Measurements from ENCODE around the gene ROPN1.
"Not testable (repeated sequence)": the region's sequence is repeated elsewhere in the genome, so short reads cannot be mapped to it uniquely, and the experiment has no call there.

Gene ROPN1

GRCh38 chr3:123991730-123992588, at the start of gene ROPN1:
Gene ROPN1, minus strand, starts transcription at chr3:123992124. Its CDS starts 11,643 bp downstream, at chr3:123980481.
- DNase-seq, result not testable (repeated sequence)

GRCh38 chr3:124041553-124041952, 49.6 kb upstream of the ROPN1 start:
- no peak for DNase-seq

GRCh38 chr3:124037326-124037725, 45.4 kb upstream of the ROPN1 start:
- DNase-seq, result no peak

- DNase-seq, result not testable (repeated sequence)
Measured at GRCh38 chr3:124036214-124036613, 44.3 kb upstream of the ROPN1 start.

- DNase-seq, result no peak
Measured at GRCh38 chr3:124035463-124036121, 43.7 kb upstream of the ROPN1 start.

GRCh38 chr3:124034844-124035152, 42.9 kb upstream of the ROPN1 start:
- DNase-seq, result no peak

- DNase-seq, result no peak
Measured at GRCh38 chr3:124034016-124034843, 42.3 kb upstream of the ROPN1 start.

- DNase-seq, result no peak
Measured at GRCh38 chr3:124033360-124034015, 41.6 kb upstream of the ROPN1 start, which contains the start of gene KALRN. Gene KALRN, plus strand, starts transcription at chr3:124033369.

- DNase-seq, result peak; percentile 92
Measured at GRCh38 chr3:124032881-124033359, 41.0 kb upstream of the ROPN1 start.

- peak; percentile 88 for DNase-seq
Measured at GRCh38 chr3:124032311-124032880, 40.5 kb upstream of the ROPN1 start.

- DNase-seq, result no peak
Measured at GRCh38 chr3:124026516-124026915, 34.6 kb upstream of the ROPN1 start.

- DNase-seq, result not testable (repeated sequence)
Measured at GRCh38 chr3:124023531-124023930, 31.6 kb upstream of the ROPN1 start.

GRCh38 chr3:124019291-124019690, 27.4 kb upstream of the ROPN1 start:
- no peak for DNase-seq

GRCh38 chr3:124017502-124017901, 25.6 kb upstream of the ROPN1 start:
- not testable (repeated sequence) for DNase-seq

GRCh38 chr3:124016483-124016882, 24.6 kb upstream of the ROPN1 start:
- DNase-seq, result peak; percentile 43

GRCh38 chr3:124014366-124014942, 22.5 kb upstream of the ROPN1 start:
- no peak for DNase-seq

GRCh38 chr3:124008321-124008720, 16.4 kb upstream of the ROPN1 start:
- not testable (repeated sequence) for DNase-seq

GRCh38 chr3:124007186-124007585, 15.3 kb upstream of the ROPN1 start:
- no peak for DNase-seq

GRCh38 chr3:124002405-124003079, 10.6 kb upstream of the ROPN1 start:
- not testable (repeated sequence) for DNase-seq

GRCh38 chr3:124001366-124001765, 9.4 kb upstream of the ROPN1 start:
- DNase-seq, result not testable (repeated sequence)

GRCh38 chr3:123997543-123997942, 5.6 kb upstream of the ROPN1 start:
- DNase-seq, result no peak

Measured in NCI-H1436 (cell line).